22Rv1 (cell line): ENCODE data around the gene TCL1B.

Source experiments
- H3K27ac ChIP-seq: fragments of 450-650 bp; 2 replicates; pipeline ENCODE4 v1.5.1; 2017
- ZFX ChIP-seq: fragments of 450-650 bp; IDR thresholded peaks from 2 replicates; pipeline ENCODE4 v1.6.1; 2017; ENCODE audit warnings: antibody characterized with exemption, borderline replicate concordance
- TF ChIP-seq, protein P1 (sequence below): fragments of 450-650 bp; IDR thresholded peaks from 2 replicates; pipeline ENCODE4 v1.5.1; 2017; ENCODE audit warnings: mild to moderate bottlenecking

Gene TCL1B, protein sequence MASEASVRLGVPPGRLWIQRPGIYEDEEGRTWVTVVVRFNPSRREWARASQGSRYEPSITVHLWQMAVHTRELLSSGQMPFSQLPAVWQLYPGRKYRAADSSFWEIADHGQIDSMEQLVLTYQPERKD

DNA sequence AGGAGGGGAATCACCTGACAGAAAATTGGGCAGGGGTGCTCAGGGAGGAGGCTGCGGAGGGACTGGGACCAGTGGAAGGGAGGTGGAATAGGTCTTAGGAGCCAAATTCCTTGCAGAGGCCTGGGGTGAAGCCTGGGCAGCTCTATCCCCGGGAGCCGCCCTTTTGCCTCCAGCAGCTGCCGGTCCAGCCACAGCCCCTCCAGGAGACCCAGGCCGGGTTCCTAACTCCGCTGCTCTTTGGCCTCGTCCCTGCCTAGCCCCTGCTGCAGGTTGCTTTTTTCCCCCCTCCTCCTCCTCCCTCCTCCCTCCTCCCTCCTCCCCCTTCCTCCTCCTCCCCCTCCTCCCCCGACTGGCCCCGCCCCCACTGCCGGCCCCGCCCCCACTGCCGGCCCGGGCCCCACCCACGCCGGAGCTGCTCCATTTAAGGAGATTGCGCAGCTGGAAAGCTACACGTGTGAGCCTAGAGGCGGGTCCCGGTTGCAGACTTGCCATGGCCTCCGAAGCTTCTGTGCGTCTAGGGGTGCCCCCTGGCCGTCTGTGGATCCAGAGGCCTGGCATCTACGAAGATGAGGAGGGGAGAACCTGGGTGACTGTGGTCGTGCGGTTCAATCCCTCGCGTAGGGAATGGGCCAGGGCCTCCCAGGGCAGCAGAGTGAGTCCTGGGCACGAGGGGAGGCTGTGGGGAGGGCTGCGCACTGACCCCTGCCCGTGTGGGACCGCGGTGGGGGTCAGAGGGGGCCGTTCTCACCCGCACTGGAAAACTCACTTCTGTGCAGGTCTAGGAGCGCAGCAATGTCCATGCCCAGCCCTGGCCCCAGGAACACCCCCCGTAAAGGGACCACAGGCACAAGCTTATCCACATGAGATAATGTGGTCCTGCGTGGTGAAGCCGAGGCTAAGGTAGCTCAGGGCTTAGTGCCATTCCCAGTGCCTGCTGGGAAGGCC lies at the start of gene TCL1B:
Gene TCL1B, plus strand, starts transcription at position 449 of the 945 bp plus-strand sequence. Its CDS starts 42 bp downstream, at position 491.
- H3K27ac ChIP-seq: no peak within 1 kb of the TSS
- no peak for TF ChIP-seq ZFX
- TF ChIP-seq, protein P1, sequence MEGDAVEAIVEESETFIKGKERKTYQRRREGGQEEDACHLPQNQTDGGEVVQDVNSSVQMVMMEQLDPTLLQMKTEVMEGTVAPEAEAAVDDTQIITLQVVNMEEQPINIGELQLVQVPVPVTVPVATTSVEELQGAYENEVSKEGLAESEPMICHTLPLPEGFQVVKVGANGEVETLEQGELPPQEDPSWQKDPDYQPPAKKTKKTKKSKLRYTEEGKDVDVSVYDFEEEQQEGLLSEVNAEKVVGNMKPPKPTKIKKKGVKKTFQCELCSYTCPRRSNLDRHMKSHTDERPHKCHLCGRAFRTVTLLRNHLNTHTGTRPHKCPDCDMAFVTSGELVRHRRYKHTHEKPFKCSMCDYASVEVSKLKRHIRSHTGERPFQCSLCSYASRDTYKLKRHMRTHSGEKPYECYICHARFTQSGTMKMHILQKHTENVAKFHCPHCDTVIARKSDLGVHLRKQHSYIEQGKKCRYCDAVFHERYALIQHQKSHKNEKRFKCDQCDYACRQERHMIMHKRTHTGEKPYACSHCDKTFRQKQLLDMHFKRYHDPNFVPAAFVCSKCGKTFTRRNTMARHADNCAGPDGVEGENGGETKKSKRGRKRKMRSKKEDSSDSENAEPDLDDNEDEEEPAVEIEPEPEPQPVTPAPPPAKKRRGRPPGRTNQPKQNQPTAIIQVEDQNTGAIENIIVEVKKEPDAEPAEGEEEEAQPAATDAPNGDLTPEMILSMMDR: no peak

DNA sequence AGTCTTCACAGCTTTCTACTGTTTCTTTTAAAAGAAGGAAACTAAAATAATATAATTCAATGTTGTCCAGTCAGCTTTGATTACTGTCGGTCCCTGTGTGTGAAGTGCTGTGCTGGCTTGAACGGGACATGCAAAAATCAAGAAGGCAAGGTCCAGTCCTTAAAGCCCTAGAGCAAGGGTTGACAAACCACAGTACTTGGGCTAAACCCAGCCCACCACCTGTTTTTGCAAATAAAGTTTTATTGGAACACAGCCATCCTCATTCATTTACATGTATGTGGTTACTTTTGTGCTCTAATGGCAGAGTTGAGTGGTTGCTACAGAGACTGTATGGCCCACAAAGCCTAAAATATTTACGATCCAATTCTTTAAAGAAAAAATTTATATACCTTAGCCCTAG lies 41.2 kb upstream of the TCL1B start:
- TF ChIP-seq ZFX: no peak
- TF ChIP-seq, protein P1: no peak
- H3K27ac ChIP-seq: no peak overlapping the region

DNA sequence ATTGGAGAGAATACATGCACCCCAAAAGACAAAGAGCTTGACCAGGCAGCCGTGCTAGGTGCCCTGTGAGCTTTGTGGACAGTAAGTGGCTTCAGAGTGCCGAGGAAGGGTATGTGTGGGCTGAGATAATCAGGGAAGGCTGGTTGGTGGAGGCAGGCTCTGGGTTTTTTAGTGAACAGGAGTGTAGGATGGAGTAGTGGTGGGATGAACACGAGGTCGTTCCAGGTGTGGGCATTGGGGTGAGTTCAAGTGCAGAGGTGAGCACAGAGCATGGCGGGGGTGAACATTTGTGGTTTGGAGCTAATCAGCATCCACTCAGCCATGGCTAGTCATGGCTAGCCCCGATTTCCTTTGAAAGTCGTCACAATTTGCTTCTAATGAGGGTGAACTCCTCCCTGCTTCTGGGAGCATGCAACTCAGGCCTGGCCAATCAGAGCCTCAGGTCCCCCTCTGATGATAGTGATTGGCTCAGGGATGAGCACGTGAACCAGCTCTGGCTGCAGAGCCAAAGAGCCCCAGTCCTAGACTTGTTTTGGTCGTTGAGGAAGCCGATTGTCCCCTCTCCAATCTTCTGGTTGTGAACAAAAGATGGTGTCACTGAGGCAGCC lies 40.7 kb upstream of the TCL1B start:
- no peak overlapping the region for H3K27ac ChIP-seq
- no peak for TF ChIP-seq ZFX
- TF ChIP-seq, protein P1: no peak

DNA sequence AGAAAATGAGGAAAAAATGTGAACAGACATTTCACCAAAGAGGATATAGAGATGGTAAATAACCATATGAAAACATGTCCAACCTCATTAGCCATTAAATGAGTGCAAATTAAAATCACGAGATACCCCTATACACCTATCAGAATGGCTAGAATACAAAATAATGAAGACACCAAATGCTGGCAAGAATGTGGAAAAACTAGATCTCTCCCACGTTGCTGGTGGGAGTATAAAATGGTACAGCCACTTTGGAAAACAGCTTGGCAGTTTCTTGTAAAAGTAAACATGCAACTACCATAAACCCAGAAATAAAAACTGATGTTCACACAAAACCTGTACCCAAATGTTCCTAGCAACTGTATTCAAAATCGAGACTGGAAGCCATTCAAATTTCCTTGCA lies 38.3 kb upstream of the TCL1B start:
- H3K27ac ChIP-seq: no peak overlapping the region
- TF ChIP-seq, protein P1: no peak

DNA sequence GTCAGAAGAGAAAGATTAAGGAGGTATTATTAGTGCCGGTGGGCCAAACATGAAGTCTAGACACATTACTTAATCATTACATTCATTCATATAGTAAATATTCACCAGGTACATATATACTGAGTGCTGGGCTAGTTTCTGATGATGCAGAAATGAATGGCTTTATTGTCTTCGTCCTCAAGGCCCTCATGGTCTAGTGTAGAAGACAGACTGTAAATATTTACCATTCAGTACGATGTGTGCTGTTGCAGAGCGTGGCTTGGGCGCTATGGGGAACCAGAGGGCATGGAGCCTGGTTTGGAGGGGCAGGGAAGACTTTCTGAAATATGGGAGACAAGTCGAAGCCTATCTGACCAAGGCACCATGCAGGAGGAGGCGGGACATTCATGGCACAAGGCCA lies 37.0 kb upstream of the TCL1B start:
- H3K27ac ChIP-seq: no peak overlapping the region
- TF ChIP-seq, protein P1: no peak
- no peak for TF ChIP-seq ZFX

DNA sequence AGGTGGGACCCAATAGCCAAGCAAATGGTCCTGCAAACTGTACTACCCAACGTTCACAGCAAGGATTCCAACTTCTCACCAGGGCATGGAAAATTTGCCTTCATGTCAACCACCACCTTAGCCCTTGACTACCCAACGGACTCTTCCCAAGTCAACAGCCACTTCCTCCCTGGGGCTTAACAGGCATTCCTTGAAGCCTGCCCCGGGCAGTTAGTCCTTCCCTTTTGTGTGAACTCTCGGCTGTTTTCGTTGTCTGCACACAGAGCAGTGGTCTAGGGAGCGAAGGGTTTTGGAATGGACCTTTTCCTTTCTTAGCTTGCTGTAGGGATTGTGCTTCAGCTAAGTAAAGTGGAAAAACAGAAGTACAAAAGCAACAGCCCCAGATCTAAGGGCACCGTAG lies 35.2 kb upstream of the TCL1B start:
- H3K27ac ChIP-seq: no peak overlapping the region
- TF ChIP-seq, protein P1: no peak
- no peak for TF ChIP-seq ZFX
